H9 (cell line): ENCODE data around the gene PNMA6E. TPM values are rescaled to one million over a fixed set of nuclear protein-coding genes. Genes with fewer than 3 reads are reported as not detected.

Source experiments
- DNase-seq: peaks from one replicate; pipeline ENCODE4 v3.0.0-alpha.2; 2017
- H2AFZ ChIP-seq: one replicate; pipeline ENCODE4 v1.6.1; 2013; ENCODE audit warnings: mild to moderate bottlenecking, low read length, control low read depth, moderate library complexity
- H2AK5ac ChIP-seq: 2 replicates; pipeline ENCODE4 v1.6.1; 2013; ENCODE audit warnings: low read length, control low read depth, mixed read lengths; ENCODE audit not compliant: insufficient read length
- H2BK120ac ChIP-seq: one replicate; pipeline ENCODE4 v1.6.1; 2013; ENCODE audit warnings: low read depth, mild to moderate bottlenecking, low read length, control low read depth, inconsistent platforms; ENCODE audit not compliant: poor library complexity, severe bottlenecking
- H2BK12ac ChIP-seq: 2 replicates; pipeline ENCODE4 v1.6.1; 2013; ENCODE audit warnings: low read length, control low read depth, mixed read lengths, low read depth; ENCODE audit not compliant: insufficient read length
- H2BK15ac ChIP-seq: 2 replicates; pipeline ENCODE4 v1.6.1; 2013; ENCODE audit warnings: low read depth, low read length, control low read depth
- H2BK20ac ChIP-seq: one replicate; pipeline ENCODE4 v1.6.1; 2013; ENCODE audit warnings: low read depth, mild to moderate bottlenecking, low read length, control low read depth, inconsistent platforms; ENCODE audit not compliant: poor library complexity, severe bottlenecking
- H2BK5ac ChIP-seq: 2 replicates; pipeline ENCODE4 v1.6.1; 2013; ENCODE audit warnings: low read length, control low read depth, mixed read lengths; ENCODE audit not compliant: insufficient read length
- H3K14ac ChIP-seq: 2 replicates; pipeline ENCODE4 v1.6.1; 2013; ENCODE audit warnings: low read length, control low read depth; ENCODE audit not compliant: insufficient read depth
- H3K18ac ChIP-seq: 2 replicates; pipeline ENCODE4 v1.6.1; 2013; ENCODE audit warnings: low read depth, mild to moderate bottlenecking, mixed read lengths, low read length, control low read depth; ENCODE audit not compliant: insufficient read length
- H3K23ac ChIP-seq: 2 replicates; pipeline ENCODE4 v1.6.1; 2013; ENCODE audit warnings: low read length, control low read depth, mixed read lengths, low read depth; ENCODE audit not compliant: insufficient read length
- H3K23me2 ChIP-seq: 2 replicates; pipeline ENCODE4 v1.6.1; 2013; ENCODE audit warnings: low read depth, mild to moderate bottlenecking, mixed read lengths, low read length, control low read depth; ENCODE audit not compliant: insufficient read length, poor library complexity, severe bottlenecking
- H3K27ac ChIP-seq: 2 replicates; pipeline ENCODE4 v1.5.1; 2013; ENCODE audit warnings: low read length, control low read depth, mixed read lengths, low read depth; ENCODE audit not compliant: insufficient read length
- H3K27me3 ChIP-seq: 2 replicates; pipeline ENCODE4 v1.6.1; 2013; ENCODE audit warnings: low read length, control low read depth, inconsistent platforms; ENCODE audit not compliant: insufficient read depth
- H3K4ac ChIP-seq: 2 replicates; pipeline ENCODE4 v1.6.1; 2013; ENCODE audit warnings: low read depth, mild to moderate bottlenecking, control low read depth, inconsistent platforms, low read length, moderate library complexity
- H3K4me1 ChIP-seq: 2 replicates; pipeline ENCODE4 v1.6.1; 2013; ENCODE audit warnings: low read length, control low read depth, inconsistent platforms; ENCODE audit not compliant: insufficient read depth
- H3K4me2 ChIP-seq: 2 replicates; pipeline ENCODE4 v1.6.1; 2013; ENCODE audit warnings: low read length, control low read depth, mixed read lengths; ENCODE audit not compliant: insufficient read length, insufficient read depth
- H3K56ac ChIP-seq: 2 replicates; pipeline ENCODE4 v1.6.1; 2013; ENCODE audit warnings: low read depth, mild to moderate bottlenecking, mixed read lengths, low read length, control low read depth; ENCODE audit not compliant: insufficient read length
- H3K79me1 ChIP-seq: 2 replicates; pipeline ENCODE4 v1.6.1; 2013; ENCODE audit warnings: low read depth, mild to moderate bottlenecking, moderate library complexity, low read length, control low read depth, inconsistent platforms; ENCODE audit not compliant: insufficient read depth, poor library complexity, severe bottlenecking
- H3K79me2 ChIP-seq: 2 replicates; pipeline ENCODE4 v1.6.1; 2013; ENCODE audit warnings: low read length, control low read depth, inconsistent platforms; ENCODE audit not compliant: insufficient read depth
- H3K9ac ChIP-seq: 2 replicates; pipeline ENCODE4 v1.6.1; 2013; ENCODE audit warnings: low read length, control low read depth, mixed read lengths; ENCODE audit not compliant: insufficient read length; ENCODE audit errors: extremely low read depth
- H3K9me3 ChIP-seq: one replicate; pipeline ENCODE4 v1.6.1; 2013; ENCODE audit warnings: low read depth, low read length, inconsistent platforms; ENCODE audit not compliant: control insufficient read depth
- H3T11ph ChIP-seq: one replicate; pipeline ENCODE4 v1.6.1; 2013; ENCODE audit warnings: mild to moderate bottlenecking, low read length, control low read depth, inconsistent platforms
- H4K20me1 ChIP-seq: one replicate; pipeline ENCODE4 v1.6.1; 2013; ENCODE audit not compliant: control insufficient read depth, insufficient read length, insufficient read depth
- H4K5ac ChIP-seq: 2 replicates; pipeline ENCODE4 v1.6.1; 2013; ENCODE audit warnings: low read depth, mild to moderate bottlenecking, mixed read lengths, low read length, control low read depth; ENCODE audit not compliant: insufficient read length
- H4K8ac ChIP-seq: replicated peaks from 2 replicates; pipeline ENCODE4 v1.6.1; 2013; ENCODE audit warnings: low read length, control low read depth, mixed read lengths, low read depth; ENCODE audit not compliant: insufficient read length
- H4K91ac ChIP-seq: 2 replicates; pipeline ENCODE4 v1.6.1; 2013; ENCODE audit warnings: low read depth, mild to moderate bottlenecking, moderate library complexity, mixed read lengths, low read length, control low read depth; ENCODE audit not compliant: insufficient read length
- H3K27ac Mint-ChIP-seq, 3 experiments: 2 replicates in 2 of 3; 3 replicates in 1 of 3; pipeline ENCODE4 v1.8.0; 2020 to 2021; ENCODE audit warnings: mixed read lengths in 3 of 3, mild to moderate bottlenecking in 1 of 3, moderate library complexity in 1 of 3
- H3K27me3 Mint-ChIP-seq: 2 replicates; pipeline ENCODE4 v1.8.0; 2021; ENCODE audit warnings: low read depth, mild to moderate bottlenecking, moderate library complexity, mixed read lengths
- H3K36me3 Mint-ChIP-seq, 3 experiments: 2 replicates in 2 of 3; 3 replicates in 1 of 3; pipeline ENCODE4 v1.8.0; 2020 to 2021; ENCODE audit warnings: low read depth in 3 of 3, mixed read lengths in 3 of 3; ENCODE audit not compliant: insufficient read depth in 1 of 3
- H3K4me1 Mint-ChIP-seq, 2 experiments: 2 replicates each; pipeline ENCODE4 v1.8.0; 2020; ENCODE audit warnings: mixed read lengths in 2 of 2
- H3K4me3 Mint-ChIP-seq, 2 experiments: 2 replicates in 1 of 2; 3 replicates in 1 of 2; pipeline ENCODE4 v1.8.0; 2020 to 2021; ENCODE audit warnings: mild to moderate bottlenecking in 2 of 2, mixed read lengths in 2 of 2, moderate library complexity in 1 of 2
- H3K9me3 Mint-ChIP-seq, 2 experiments: 2 replicates in 1 of 2; 3 replicates in 1 of 2; pipeline ENCODE4 v1.8.0; 2020; ENCODE audit warnings: mild to moderate bottlenecking in 2 of 2, mixed read lengths in 2 of 2, moderate library complexity in 1 of 2
- WGBS: extraction: QIAGEN DNeasy Blood & Tissue Kit; methylation state at CpG from one replicate; pipeline ENCODE4 v1.1.7; 2013; ENCODE audit warnings: missing lambda C conversion rate, low lambda C conversion rate, mixed read lengths; ENCODE audit not compliant: insufficient read length; ENCODE audit errors: extremely low coverage; 5-methylcytosine and 5-hydroxymethylcytosine counted together
- total RNA-seq: library from RNA; stranded (reverse); gene quantifications from 2 replicates; pipeline ENCODE4 v1.2.1, GENCODE V29; 2021
- TF ChIP-seq, protein P1 (sequence below): fragments of 200-600 bp; sonication (generic); conservative IDR thresholded peaks from 3 replicates; pipeline ENCODE4 v1.8.0; 2021; ENCODE audit warnings: antibody characterized with exemption, mild to moderate bottlenecking

Gene PNMA6E
- total RNA-seq, 1 experiment from 2014 or later = not detected

DNA sequence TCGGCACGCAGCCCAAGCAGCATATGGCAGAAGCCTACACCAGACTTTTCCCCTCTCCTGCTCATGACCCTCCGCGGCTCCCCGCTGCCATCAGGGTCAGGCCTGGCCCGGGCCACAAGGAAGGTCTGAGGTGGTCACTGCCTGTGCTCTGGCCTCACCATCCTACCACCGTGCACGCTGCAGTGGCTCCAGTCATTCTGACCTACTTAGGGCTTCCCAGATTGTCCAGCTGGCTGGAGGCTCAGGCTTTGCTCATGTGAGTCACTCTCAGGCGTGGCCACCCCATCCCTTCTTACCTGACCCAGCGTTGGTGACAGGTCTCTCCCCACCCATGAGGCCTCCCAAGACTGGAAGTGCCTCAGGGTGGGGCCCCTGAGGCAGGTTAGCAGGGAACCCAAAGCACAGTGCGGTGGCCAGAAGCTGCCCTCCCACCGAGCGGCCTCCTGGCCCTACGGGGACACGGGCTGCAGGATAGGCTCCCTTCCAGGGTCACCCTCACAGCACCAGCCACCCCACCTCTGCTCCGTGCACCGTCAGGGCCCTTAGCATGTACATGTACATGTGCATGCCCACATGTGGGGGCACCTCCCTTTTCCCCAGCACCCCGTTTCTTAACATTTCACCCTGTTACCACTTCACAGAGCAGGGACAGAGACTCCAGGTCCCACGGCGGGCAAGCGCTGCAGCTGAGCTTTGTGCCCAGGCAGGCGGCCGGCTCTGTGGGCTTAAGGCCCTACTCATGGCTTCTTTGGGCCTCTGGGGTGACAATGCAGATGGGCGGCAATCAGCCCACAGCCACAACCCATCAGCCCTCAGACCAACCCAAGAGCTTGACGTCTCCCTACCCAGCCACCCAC, 42.6 kb upstream of the PNMA6E start:
- no peaks in the 10 kb centered on the region for H3K27me3 ChIP-seq
- peaks cover 6% of the 10 kb centered on the region for H3K9me3 ChIP-seq
- no peak overlapping the region for H3K4me3 Mint-ChIP-seq
- H3K4me1 Mint-ChIP-seq = no peaks in the 10 kb centered on the region
- no peak overlapping the region for H2AK5ac ChIP-seq
- H3K18ac ChIP-seq = no peak overlapping the region
- H2BK12ac ChIP-seq = no peak overlapping the region
- peaks cover 4% of the 10 kb centered on the region; the same call in 1 of the 2 replicates for H3K27me3 Mint-ChIP-seq
- no peak overlapping the region for H3K56ac ChIP-seq
- H2BK20ac ChIP-seq = no peak overlapping the region
- peaks cover 0 to 4% (median 3%) of the 10 kb centered on the region in 3 experiments; a peak in 2 of 7 replicates for H3K36me3 Mint-ChIP-seq
- no peak overlapping the region for H3K4me2 ChIP-seq
- WGBS = no CpG with 5 or more reads among the region's 25 CpGs
- H3K4me1 ChIP-seq = no peaks in the 10 kb centered on the region
- no peak overlapping the region for H3K14ac ChIP-seq
- H2BK5ac ChIP-seq = no peak overlapping the region
- no peak overlapping the region for H4K5ac ChIP-seq
- H4K20me1 ChIP-seq = no peaks in the 10 kb centered on the region
- H2AFZ ChIP-seq = no peak overlapping the region
- no peak overlapping the region for H3K27ac ChIP-seq
- H2BK15ac ChIP-seq = no peak overlapping the region
- H2BK120ac ChIP-seq = no peak overlapping the region
- no peak overlapping the region for H3K4ac ChIP-seq
- H4K91ac ChIP-seq = no peak overlapping the region
- H3K23me2 ChIP-seq = no peaks in the 10 kb centered on the region
- peaks cover 46 to 63% of the 10 kb centered on the region in 2 experiments for H3K9me3 Mint-ChIP-seq
- no peak overlapping the region for H4K8ac ChIP-seq
- H3K9ac ChIP-seq = no peak overlapping the region
- H3K79me2 ChIP-seq = no peaks in the 10 kb centered on the region
- TF ChIP-seq, protein P1, sequence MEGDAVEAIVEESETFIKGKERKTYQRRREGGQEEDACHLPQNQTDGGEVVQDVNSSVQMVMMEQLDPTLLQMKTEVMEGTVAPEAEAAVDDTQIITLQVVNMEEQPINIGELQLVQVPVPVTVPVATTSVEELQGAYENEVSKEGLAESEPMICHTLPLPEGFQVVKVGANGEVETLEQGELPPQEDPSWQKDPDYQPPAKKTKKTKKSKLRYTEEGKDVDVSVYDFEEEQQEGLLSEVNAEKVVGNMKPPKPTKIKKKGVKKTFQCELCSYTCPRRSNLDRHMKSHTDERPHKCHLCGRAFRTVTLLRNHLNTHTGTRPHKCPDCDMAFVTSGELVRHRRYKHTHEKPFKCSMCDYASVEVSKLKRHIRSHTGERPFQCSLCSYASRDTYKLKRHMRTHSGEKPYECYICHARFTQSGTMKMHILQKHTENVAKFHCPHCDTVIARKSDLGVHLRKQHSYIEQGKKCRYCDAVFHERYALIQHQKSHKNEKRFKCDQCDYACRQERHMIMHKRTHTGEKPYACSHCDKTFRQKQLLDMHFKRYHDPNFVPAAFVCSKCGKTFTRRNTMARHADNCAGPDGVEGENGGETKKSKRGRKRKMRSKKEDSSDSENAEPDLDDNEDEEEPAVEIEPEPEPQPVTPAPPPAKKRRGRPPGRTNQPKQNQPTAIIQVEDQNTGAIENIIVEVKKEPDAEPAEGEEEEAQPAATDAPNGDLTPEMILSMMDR = no peak
- no peak for DNase-seq
- H3K27ac Mint-ChIP-seq = no peak overlapping the region; a peak in 1 of 7 replicates
- H3T11ph ChIP-seq = no peak overlapping the region
- H3K79me1 ChIP-seq = no peaks in the 10 kb centered on the region
- H3K23ac ChIP-seq = no peak overlapping the region
